Measurements from ENCODE around the gene LCE3E.
"Not testable (repeated sequence)": the region's sequence is repeated elsewhere in the genome, so short reads cannot be mapped to it uniquely, and the experiment has no call there.

LCE3E gene, protein sequence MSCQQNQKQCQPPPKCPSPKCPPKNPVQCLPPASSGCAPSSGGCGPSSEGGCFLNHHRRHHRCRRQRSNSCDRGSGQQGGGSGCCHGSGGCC

DNA sequence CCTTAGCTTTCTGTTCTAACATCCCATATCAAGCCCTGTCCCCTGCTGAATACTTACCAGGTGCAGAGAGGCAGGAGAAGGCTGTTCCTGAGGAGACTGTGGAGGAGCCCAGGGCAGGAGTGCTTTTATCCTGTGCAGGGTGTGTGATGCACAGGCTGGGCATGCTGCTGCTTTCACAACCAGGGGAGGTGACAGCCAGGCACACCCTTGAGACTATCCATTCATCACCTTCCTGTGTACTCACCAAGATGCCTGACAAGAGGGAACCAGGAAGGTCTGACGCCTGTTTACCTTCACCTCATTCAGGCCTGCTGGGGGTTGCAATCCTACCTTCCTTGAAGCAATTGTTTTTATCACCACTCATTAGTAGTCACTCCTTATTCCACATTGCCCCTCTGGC lies at the start of gene LCE3E:
TSS of gene LCE3E (minus strand) at position 100 of the 400 bp plus-strand sequence. CDS start 572 bp downstream, outside the sequence.
- no peak for DNase-seq

DNA sequence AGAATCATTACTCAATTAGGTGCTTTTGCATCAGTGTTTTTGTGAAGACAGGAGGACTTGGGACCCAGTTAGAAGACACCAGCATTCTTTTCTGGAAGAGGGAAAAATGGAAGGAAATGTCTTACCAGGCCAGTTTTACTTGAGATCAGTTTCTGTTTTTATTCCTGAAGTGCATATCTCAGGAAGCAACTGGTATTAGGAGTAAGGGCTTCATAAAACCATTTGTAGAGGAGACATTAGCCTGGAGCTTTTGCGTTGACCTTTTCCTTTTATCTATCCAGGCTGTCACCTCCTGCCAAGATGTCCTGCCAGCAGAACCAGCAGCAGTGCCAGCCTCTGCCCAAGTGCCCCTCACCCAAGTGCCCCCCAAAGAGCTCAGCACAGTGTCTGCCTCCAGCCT lies 46.9 kb upstream of the LCE3E start, which contains the start of gene LCE3B:
TSS of gene LCE3B (plus strand) at position 301 of the 400 bp plus-strand sequence. CDS start at position 301, 0 bp downstream.
- no peak for DNase-seq

DNA sequence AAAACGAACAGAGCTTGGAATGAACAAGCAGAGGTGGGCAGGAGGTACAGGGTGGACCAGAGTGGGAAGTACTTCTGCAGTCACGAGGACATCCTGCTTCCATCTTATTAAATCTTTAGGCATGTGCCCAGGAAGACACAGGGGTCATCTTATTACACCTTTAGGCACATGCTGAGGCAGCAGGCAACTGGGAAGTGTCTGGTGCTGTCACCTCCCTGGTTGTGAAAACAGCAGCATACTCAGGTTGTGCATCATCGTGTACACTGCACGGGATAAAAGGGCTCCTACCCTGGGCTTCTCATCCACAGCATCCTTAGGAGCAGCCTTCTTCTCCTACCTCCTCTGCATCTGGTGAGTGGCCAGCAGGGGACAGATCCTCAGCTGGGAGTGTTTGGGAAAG lies 33.4 kb upstream of the LCE3E start, which contains the start of gene LCE3C:
TSS of gene LCE3C (plus strand) at position 301 of the 400 bp plus-strand sequence. CDS start 498 bp downstream, outside the sequence.
- DNase-seq, result no peak

DNA sequence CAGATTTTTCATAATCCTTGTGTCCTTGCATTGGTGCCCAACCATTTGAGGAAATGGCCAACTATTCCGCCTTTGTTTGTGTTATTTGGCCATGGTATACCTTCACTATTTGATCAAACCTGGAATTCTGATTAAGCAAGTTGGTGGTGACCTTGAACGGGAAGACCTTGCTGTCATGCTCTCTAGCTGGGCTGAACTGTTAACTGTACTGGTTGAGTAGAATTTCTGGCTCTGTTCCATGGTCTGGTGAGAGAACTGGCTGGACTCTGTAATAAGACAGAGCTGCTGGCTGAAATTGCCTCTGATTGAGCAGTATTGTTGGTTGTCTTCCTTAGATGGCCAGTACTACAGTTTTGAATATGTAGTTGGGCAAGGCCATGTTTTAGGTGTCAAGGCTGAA lies 30.4 kb upstream of the LCE3E start:
- DNase-seq, result no peak

GRCh38 chr1:152585586-152585985 lies 19.0 kb upstream of the LCE3E start:
- DNase-seq, result no peak

DNA sequence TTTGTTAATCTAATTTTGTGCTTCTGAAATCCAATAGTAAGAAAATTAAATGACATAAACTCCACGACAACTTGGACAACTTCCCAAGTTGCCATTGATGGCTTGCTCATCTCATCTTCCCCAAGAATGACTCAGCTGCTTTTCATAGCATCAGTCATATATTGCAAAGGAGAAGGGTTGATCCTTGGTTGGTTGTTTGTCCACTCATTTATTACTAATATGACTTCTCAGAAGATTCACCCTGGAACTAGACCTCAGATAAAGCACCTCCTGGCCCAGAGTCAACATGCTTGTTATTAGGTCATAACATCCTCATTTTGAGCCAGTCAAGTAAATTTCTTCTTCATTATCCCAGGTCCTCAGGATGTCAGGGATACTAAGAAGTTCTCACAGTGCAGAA lies 16.1 kb upstream of the LCE3E start:
- no peak for DNase-seq

GRCh38 chr1:152580433-152580832 lies 13.9 kb upstream of the LCE3E start, which contains the start of gene LCE3D:
Gene LCE3D, minus strand, starts transcription at chr1:152580516. Its CDS starts 580 bp downstream, at chr1:152579936.
- DNase-seq, result no peak

GRCh38 chr1:152579526-152579925 lies 12.9 kb upstream of the LCE3E start:
- not testable (repeated sequence) for DNase-seq

DNA sequence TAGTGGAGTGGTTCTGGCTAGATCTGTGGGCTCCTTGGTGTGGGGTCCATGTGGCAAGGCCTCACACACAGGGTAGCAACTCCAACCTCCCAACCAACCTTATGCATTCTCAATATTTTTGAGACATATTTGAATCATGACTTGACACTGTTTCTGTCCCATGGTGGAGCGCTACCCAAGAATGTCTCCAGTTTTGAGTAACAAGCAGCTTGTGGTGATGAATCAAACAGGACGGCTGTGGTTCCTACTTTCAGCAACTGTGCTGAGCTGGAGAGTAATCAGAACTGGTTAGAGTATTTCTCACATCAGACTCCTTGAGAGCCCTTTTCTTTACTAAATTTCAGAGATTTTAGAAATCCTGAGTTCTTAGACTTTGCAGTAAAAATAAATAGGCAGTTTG lies 10.6 kb upstream of the LCE3E start:
- DNase-seq, result no peak

DNA sequence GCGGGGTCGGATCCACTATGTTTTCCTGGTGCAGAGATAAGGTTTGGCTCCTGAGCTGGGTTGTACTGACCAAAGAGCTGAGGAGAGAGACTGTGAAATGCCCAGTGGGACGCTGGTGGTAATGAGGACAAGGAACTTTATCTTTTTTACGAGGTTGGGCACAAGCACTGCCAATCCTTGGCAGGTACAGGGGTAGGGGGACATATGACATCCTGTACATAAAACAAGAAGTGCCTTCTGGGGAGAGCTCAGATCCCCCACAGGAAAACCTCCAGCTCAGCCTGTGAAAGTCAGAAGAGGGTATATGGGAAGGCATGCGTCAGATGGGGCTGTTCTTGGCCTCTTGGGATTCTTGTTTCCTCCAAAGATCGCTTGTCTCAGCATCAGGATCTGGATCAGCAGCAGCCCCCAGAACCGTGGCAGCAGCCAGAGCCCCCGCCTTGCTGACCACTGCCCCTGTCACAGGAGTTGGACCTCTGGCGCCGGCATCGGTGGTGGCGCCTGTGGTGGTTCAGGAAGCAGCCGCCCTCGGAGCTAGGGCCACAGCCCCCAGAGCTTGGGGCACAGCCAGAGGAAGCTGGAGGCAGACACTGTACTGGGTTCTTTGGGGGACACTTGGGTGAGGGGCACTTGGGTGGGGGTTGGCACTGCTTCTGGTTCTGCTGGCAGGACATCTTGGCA lies 905 bp downstream of the LCE3E start:
- DNase-seq, result no peak

- DNase-seq, result no peak
Measured at GRCh38 chr1:152565115-152565514, 1.5 kb downstream of the LCE3E start.

DNA sequence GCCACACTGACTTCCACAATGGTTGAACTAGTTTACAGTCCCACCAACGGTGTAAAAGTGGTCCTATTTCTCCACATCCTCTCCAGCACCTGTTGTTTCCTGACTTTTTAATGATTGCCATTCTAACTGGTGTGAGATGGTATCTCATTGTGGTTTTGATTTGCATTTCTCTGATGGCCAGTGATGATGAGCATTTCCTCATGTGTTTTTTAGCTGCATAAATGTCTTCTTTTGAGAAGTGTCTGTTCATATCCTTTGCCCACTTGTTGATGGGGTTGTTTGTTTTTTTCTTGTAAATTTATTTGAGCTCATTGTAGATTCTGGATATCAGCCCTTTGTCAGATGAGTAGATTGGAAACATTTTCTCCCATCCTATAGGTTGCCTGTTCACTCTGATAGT lies 18.2 kb downstream of the LCE3E start:
- DNase-seq, result not testable (repeated sequence)

DNA sequence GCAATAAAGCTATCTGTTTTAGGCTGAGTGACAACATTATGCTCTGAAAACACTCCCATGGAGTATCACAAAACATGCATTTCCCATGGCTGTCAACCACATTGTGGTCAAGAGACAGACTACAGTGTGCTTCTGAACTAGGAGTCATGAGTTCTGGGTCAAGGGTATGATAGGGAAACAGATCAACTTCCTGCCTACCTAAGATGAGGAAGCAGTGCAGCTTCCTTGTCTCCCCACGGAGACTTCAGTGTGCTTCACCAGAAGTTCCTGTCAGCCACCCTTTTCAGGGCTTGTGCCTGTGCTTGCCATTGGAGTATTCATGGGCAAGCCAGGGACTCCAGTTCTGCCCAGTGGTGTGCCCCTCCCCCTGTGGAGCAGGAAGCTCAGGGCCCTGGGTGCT lies 19.9 kb downstream of the LCE3E start:
- no peak for DNase-seq

- no peak for DNase-seq
Measured at GRCh38 chr1:152543820-152544219, 22.8 kb downstream of the LCE3E start.

DNA sequence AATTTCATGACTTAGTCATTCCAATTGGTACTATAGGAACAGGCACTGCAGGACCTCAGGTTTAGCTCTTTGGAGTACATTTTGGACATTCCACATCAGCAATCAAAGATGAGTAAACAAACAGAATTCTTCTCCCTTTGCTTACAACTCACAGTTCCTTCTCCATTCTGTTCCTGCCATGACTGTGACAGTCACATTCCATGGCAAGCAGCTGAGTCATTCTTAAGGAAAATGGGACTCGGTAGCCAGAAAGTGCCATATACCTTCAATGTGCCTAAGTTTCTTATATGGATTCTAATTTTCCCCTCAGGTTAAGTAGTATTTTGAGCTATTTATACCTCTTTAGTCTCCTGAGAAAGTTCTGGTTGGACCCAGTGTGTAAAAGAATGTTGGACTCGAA lies 26.7 kb downstream of the LCE3E start:
- no peak for DNase-seq

DNA sequence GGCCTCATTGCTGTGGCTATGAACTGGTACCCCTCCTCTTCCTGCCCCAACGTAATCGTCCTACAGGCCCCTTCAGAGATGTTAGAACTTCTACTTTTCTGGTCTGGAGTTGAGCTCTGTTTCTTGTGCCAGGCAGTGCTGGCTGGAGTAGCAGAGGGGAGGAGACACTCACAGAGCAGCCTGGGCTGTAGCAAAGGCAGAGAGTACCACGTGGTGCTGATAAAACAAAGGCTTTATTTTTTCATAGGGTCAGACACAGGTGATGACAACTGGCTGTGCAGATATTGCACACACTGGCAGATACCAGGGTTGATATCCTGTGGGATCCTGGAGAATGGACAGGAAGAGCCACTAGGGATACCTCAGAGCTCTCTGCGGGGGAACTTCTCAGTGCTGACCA lies 29.1 kb downstream of the LCE3E start:
- no peak for DNase-seq

GRCh38 chr1:152535774-152536173 lies 30.8 kb downstream of the LCE3E start:
- no peak for DNase-seq

GRCh38 chr1:152533327-152533938 lies 33.1 kb downstream of the LCE3E start:
- peak; percentile 3 for DNase-seq

- DNase-seq, result no peak
Measured at GRCh38 chr1:152525080-152525641, 41.4 kb downstream of the LCE3E start.

DNA sequence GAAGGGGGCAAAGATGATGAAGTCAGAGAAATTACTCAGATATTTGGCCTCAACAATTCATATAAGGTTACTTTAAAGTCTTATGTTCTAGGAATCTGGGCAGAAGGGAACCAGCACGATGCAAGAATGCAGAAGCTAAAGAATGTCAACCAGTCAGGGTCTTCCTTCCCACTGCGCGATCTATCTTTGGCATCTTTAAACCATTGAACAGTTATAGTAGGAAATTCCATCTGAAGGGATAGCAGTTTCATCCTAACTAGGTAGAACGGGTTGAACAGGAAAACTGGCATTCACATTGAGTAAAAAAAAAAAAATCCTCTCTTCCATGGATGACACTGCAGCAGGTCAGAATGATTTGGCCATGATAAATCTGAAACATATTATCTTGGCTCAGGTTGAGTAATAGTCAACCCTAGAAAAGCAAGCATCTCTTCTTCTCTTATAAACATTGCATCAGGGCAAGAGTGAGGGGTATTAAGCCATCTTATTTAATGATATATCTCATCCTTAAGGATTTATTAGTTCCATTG lies 46.0 kb downstream of the LCE3E start:
- DNase-seq, result no peak

GRCh38 chr1:152519851-152520250 lies 46.7 kb downstream of the LCE3E start:
- no peak for DNase-seq

DNA sequence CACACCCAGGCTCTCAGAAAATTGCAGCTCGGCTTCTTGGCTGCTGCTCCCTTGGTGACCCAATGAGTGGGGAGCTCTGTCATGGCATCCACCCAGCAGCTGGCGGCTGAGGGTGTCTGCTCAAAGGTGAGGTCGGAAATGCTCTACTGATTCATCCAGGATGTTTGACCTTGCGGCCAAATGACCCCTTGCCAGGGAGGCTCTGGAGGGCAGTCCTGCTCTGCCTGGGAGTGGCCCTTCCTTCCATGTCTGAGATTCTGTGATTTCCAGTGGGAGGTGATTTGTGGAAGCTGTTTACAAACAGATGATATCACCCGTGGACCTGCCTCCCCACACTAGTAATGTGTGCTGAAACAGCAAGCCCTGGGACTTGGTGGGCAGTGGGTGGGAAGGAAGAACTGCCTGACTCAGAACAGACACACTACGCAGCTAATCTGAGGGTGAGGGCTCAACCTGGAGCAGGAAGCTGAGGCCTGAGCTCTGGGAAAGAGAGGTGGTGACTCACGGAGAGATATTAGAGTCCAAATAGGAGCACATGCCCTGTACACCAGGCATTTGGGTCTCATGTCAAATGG lies 49.3 kb downstream of the LCE3E start:
- DNase-seq, result no peak

DNA sequence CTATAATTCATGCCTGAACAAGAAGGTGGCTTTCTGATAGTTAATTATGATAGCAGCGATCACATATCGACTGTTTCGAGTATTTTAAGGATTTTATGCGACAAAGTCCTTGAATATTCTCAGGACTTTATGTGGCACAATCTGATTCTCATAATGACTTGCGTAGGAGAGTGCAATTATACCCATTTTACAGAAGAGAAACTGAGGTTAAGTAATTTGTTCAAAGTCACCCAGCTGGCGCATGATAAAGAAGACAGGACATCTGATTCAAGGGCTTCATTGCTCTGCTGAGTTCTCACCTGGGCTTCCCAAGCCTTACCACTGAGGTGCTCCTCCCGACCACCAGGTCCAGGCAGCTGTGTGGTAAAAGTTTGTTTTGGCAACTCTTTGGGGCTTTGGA lies 50.5 kb downstream of the LCE3E start:
- no peak for DNase-seq

All from CD4-positive, alpha-beta T cell treated with Interleukin-6 for 4 hours (primary cell).